GM19324 (cell line): ENCODE measurements around the gene IRF9.
A peak's percentile ranks its signal among the peaks of the same experiment; 100 is the strongest.

Experiments
- ATAC-seq: cut with Tn5 transposase; IDR thresholded peaks from one replicate; pipeline ENCODE4 v1.9.1; 2021; ENCODE audit warnings: mild to moderate bottlenecking, moderate library complexity; ENCODE audit not compliant: unreplicated experiment, low FRiP score

Gene IRF9

GRCh38 chr14:24146978-24147760 is 13.9 kb upstream of the IRF9 start, which contains the start of gene RNF31:
RNF31 (plus strand) TSS chr14:24147498; CDS start chr14:24147699, 201 bp downstream.
- peak; percentile 85 for ATAC-seq

GRCh38 chr14:24147761-24148428 is 13.2 kb upstream of the IRF9 start:
- peak; percentile 0 for ATAC-seq

GRCh38 chr14:24149302-24149969 is 11.6 kb upstream of the IRF9 start:
- no peak for ATAC-seq

GRCh38 chr14:24150061-24150460 is 11.0 kb upstream of the IRF9 start:
- ATAC-seq, result no peak

- no peak for ATAC-seq
These were observed 10.5 kb upstream of the IRF9 start for GRCh38 chr14:24150567-24150966.

- no peak for ATAC-seq
These were observed 10.1 kb upstream of the IRF9 start for GRCh38 chr14:24150993-24151392.

GRCh38 chr14:24151404-24152080 is 9.5 kb upstream of the IRF9 start:
- no peak for ATAC-seq

- ATAC-seq, result no peak
These were observed 6.0 kb upstream of the IRF9 start for GRCh38 chr14:24155100-24155499.

GRCh38 chr14:24156840-24157239 is 4.2 kb upstream of the IRF9 start:
- ATAC-seq, result no peak

GRCh38 chr14:24157331-24157730 is 3.7 kb upstream of the IRF9 start:
- no peak for ATAC-seq

GRCh38 chr14:24159777-24160498 is 1.1 kb upstream of the IRF9 start:
- ATAC-seq, result no peak

- ATAC-seq, result no peak
These were observed 591 bp upstream of the IRF9 start for GRCh38 chr14:24160499-24160849.

GRCh38 chr14:24162093-24162492 is 1.0 kb downstream of the IRF9 start:
- ATAC-seq, result no peak

- no peak for ATAC-seq
These were observed 3.5 kb downstream of the IRF9 start for GRCh38 chr14:24164518-24164991.

GRCh38 chr14:24165785-24166184 is 4.7 kb downstream of the IRF9 start:
- ATAC-seq, result no peak

GRCh38 chr14:24167469-24168114 is 6.5 kb downstream of the IRF9 start:
- ATAC-seq, result no peak

GRCh38 chr14:24171422-24172260 is 10.6 kb downstream of the IRF9 start, which contains the start of gene REC8:
REC8 (plus strand) TSS chr14:24172080; CDS start chr14:24172553, 473 bp downstream.
- peak; percentile 83 for ATAC-seq

- no peak for ATAC-seq
These were observed 11.3 kb downstream of the IRF9 start for GRCh38 chr14:24172261-24172860.
